ENCODE data around the gene SOX8. TPM values are rescaled to one million over a fixed set of nuclear protein-coding genes. Genes with fewer than 3 reads are reported as not detected.

The SOX8 gene
- total RNA-seq, 1 experiment from 2014 or later: not detected

DNA sequence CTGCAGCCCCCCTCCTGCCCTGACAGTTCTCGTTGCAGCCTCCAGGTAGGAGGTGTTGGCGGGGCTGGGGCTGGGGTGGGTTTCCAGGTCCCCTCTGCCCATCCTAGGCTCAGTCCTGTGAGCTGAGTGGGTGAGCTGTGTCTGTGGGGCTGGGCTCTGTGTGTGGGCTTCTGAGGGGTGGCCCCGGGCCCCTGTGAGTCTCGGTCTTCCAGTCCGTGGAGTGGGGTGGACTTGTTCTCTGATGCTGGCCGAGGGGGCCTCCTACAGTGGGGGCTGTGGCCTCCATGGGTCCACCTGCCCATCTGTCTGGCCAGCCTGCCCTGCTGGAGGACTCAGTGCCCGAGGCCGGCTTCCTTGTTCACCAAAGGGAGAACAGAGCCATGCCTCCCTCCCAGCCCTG lies 32.7 kb downstream of the SOX8 start:
- CTCF ChIA-PET: interaction anchor here (0.6 kb wide), 1 partner anchor 206 kb away, joined by 3 read pairs; no protein-coding TSS in a partner anchor
- H3K4me2 ChIP-seq: no peak overlapping the region
- no peaks in the 10 kb centered on the region for H3K4me1 ChIP-seq (replicated peaks; ENCODE audit: insufficient read depth)
- H3K36me3 ChIP-seq (ENCODE audit: low read depth): no peaks in the 10 kb centered on the region
- H3K9me2 ChIP-seq (ENCODE audit: insufficient read depth): no peaks in the 10 kb centered on the region
- peaks cover 69% of the 10 kb centered on the region for H3K27me3 ChIP-seq (ENCODE audit: insufficient read depth, low read depth)
- DNase-seq: no peak
- no peaks in the 10 kb centered on the region for H3F3A ChIP-seq (ENCODE audit: insufficient read depth, low read depth)
- H3K79me2 ChIP-seq (ENCODE audit: low read depth): no peaks in the 10 kb centered on the region
- no TSS peak for BruUV-seq (replicated peaks)
- POLR2A ChIA-PET (ENCODE audit: unreplicated experiment): no interaction called here
- no peak overlapping the region for H3K4me3 ChIP-seq
- no peaks in the 10 kb centered on the region; the same call in 1 of the 2 replicates for H4K20me1 ChIP-seq (ENCODE audit: insufficient read depth)
- H3K27ac ChIP-seq: no peak overlapping the region
- no peak overlapping the region for H2AFZ ChIP-seq
- no peaks in the 10 kb centered on the region for H3K9me3 ChIP-seq (ENCODE audit: insufficient read depth, low read depth)
- TF ChIP-seq EZH2 (IDR thresholded peaks at IDR 0.05; ENCODE audit: low read depth): no peak
- TF ChIP-seq, protein P1, sequence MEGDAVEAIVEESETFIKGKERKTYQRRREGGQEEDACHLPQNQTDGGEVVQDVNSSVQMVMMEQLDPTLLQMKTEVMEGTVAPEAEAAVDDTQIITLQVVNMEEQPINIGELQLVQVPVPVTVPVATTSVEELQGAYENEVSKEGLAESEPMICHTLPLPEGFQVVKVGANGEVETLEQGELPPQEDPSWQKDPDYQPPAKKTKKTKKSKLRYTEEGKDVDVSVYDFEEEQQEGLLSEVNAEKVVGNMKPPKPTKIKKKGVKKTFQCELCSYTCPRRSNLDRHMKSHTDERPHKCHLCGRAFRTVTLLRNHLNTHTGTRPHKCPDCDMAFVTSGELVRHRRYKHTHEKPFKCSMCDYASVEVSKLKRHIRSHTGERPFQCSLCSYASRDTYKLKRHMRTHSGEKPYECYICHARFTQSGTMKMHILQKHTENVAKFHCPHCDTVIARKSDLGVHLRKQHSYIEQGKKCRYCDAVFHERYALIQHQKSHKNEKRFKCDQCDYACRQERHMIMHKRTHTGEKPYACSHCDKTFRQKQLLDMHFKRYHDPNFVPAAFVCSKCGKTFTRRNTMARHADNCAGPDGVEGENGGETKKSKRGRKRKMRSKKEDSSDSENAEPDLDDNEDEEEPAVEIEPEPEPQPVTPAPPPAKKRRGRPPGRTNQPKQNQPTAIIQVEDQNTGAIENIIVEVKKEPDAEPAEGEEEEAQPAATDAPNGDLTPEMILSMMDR (conservative IDR thresholded peaks at IDR 0.05): no peak
- intact Hi-C loops (cut with micrococcal nuclease; ENCODE audit: unreplicated experiment): no loop called here

DNA sequence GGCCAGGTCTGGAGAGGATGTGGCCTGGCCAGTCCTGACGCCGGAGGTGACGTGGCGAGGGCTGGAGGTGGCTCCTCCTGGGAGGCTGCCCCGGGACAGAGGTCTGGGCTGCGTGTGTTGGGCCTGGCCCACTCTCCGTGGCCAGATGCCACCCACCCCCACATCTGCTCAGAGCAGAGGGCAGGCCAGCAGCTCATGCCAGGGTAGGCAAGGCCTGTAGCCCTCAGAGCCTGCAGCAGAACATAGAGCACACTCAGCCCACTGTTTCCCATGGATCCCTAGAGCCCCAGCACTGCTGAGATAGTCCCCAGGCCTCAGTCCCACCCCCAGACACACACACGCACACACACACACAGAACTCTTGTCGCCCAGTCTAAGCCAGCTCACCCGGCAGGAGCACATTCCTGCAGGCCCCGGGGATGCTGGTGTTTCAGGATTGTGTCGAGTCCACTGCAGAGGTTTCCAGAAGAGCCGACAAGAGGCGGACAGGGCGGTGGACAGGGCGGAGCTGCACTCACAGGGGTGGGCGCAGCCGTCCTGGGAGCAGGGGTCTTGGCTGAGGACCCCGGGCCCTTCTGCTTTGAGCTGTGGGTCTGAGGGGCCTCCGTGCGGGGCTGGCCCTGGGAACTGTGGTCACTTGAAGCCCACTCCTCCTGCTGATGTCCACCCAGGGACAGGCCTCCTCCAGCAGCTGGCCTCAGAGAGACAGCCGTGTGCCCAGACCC lies 33.4 kb downstream of the SOX8 start:
- ChIA-PET POLR2A (ENCODE audit: unreplicated experiment) (no interaction called here), CTCF (no interaction called here)

DNA sequence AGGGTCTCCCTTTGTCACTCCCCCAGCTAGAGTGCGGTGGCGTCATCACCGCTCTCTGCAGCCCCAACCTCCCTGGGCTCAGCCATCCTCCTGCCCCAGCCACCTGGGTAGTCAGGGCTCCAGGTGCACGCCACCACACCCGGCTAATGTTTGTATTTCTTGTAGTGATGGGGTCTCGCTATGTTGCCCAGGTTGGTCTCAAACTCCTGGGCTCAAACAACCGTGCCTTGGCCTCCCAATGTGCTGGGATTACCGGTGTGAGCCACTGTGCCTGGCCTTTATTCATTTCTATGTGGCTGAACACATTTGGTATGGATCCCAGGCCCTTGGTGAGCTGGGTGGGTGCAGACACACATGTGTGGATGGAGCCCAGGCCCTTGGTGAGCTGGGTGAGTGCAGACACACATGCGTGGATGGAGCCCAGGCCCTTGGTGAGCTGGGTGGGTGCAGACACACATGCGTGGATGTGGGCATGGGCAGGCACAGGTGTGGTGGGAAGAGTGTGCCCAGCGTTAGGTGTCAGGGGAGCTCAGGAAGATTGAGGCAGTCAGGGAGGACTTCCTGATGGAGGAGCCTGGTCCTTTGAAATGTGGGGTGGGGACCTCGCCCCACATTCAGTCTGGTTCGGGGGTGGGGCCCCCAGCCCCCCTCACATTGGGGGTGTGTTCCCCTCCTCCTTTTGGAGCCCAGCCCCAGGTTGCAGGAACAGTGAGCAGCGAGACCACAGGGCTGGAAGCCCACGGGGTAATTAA lies 37.1 kb downstream of the SOX8 start:
- ChIA-PET CTCF (no interaction called here), POLR2A (ENCODE audit: unreplicated experiment) (no interaction called here)
- intact Hi-C loops (cut with micrococcal nuclease; ENCODE audit: unreplicated experiment): no loop called here
- TF ChIP-seq, protein P1 (conservative IDR thresholded peaks at IDR 0.05): no peak
- no peak for TF ChIP-seq EZH2 (IDR thresholded peaks at IDR 0.05; ENCODE audit: low read depth)
- DNase-seq: no peak
- peak overlapping the region; percentile 50; the same call in 1 of the 2 replicates for H3K4me2 ChIP-seq
- no peaks in the 10 kb centered on the region for H3F3A ChIP-seq (ENCODE audit: insufficient read depth, low read depth)
- no peaks in the 10 kb centered on the region for H4K20me1 ChIP-seq (ENCODE audit: insufficient read depth)
- no peaks in the 10 kb centered on the region for H3K4me1 ChIP-seq (replicated peaks; ENCODE audit: insufficient read depth)
- H3K9me3 ChIP-seq (ENCODE audit: insufficient read depth, low read depth): no peaks in the 10 kb centered on the region
- no peak overlapping the region for H3K27ac ChIP-seq
- BruUV-seq (replicated peaks): no TSS peak
- no peak overlapping the region for H3K4me3 ChIP-seq
- H2AFZ ChIP-seq: no peak overlapping the region
- H3K36me3 ChIP-seq (ENCODE audit: low read depth): no peaks in the 10 kb centered on the region
- H3K9me2 ChIP-seq (ENCODE audit: insufficient read depth): no peaks in the 10 kb centered on the region
- no peaks in the 10 kb centered on the region for H3K79me2 ChIP-seq (ENCODE audit: low read depth)
- peaks cover 67% of the 10 kb centered on the region for H3K27me3 ChIP-seq (ENCODE audit: insufficient read depth, low read depth)

More for the DNA sequence above, 33.4 kb downstream of the SOX8 start:
- peaks cover 69% of the 10 kb centered on the region for H3K27me3 ChIP-seq (ENCODE audit: insufficient read depth, low read depth)
- H3K9me3 ChIP-seq (ENCODE audit: insufficient read depth, low read depth): no peaks in the 10 kb centered on the region
- no peak for DNase-seq
- TF ChIP-seq EZH2 (IDR thresholded peaks at IDR 0.05; ENCODE audit: low read depth): no peak
- TF ChIP-seq, protein P1 (conservative IDR thresholded peaks at IDR 0.05): no peak
- no peaks in the 10 kb centered on the region; the same call in 1 of the 2 replicates for H4K20me1 ChIP-seq (ENCODE audit: insufficient read depth)
- no peaks in the 10 kb centered on the region for H3F3A ChIP-seq (ENCODE audit: insufficient read depth, low read depth)
- H3K36me3 ChIP-seq (ENCODE audit: low read depth): no peaks in the 10 kb centered on the region
- no TSS peak for BruUV-seq (replicated peaks)
- H3K9me2 ChIP-seq (ENCODE audit: insufficient read depth): no peaks in the 10 kb centered on the region
- no peak overlapping the region for H3K27ac ChIP-seq
- H3K4me2 ChIP-seq: no peak overlapping the region
- H2AFZ ChIP-seq: no peak overlapping the region
- intact Hi-C loops (cut with micrococcal nuclease; ENCODE audit: unreplicated experiment): no loop called here
- H3K79me2 ChIP-seq (ENCODE audit: low read depth): no peaks in the 10 kb centered on the region
- H3K4me3 ChIP-seq: no peak overlapping the region
- no peaks in the 10 kb centered on the region for H3K4me1 ChIP-seq (replicated peaks; ENCODE audit: insufficient read depth)

Data from PC-9 (cell line).